ENCODE results near the gene BCKDHB. TPM values are rescaled to one million over a fixed set of nuclear protein-coding genes. Genes with fewer than 3 reads are reported as not detected.
A peak's percentile ranks its signal among the peaks of the same experiment; 100 is the strongest.

BCKDHB gene
- total and polyA plus RNA-seq, 5 donors from 2014 or later = 15.2 to 28.7 (median 23.1) TPM

DNA sequence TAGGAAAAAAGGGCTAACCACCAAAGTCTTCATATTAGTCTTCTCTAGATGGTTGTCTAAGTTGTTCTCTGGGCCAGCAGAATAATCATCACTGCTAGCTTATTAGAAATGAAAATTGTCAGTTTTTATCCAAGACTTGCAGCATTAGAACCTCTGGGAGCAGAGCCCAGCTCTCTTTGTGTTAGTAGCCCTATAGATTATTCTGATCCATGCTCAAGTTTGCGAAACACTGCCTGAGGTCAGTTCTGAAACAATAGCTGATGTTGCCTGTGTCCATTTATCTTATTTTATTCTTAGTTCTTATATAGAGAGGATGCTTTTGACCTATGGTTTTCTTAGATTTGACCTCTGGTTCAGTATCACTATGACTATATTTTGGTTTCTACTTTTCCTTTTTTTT is 66.9 kb downstream of the BCKDHB start:
- H3K9me3 ChIP-seq (ENCODE audit: control insufficient read depth in 2 of 2, low read length in 2 of 2) = no peaks in the 10 kb centered on the region
- no peak overlapping the region for H3K27ac ChIP-seq (ENCODE audit: insufficient read depth, low read length, poor library complexity, severe bottlenecking)
- no peaks in the 10 kb centered on the region for H3K27me3 Mint-ChIP-seq
- ATAC-seq (ENCODE audit: low read depth in 2 of 2) (no peak), DNase-seq (no peak)
- peaks cover 39% of the 10 kb centered on the region for H3K36me3 Mint-ChIP-seq
- no peaks in the 10 kb centered on the region for H3K4me1 ChIP-seq (ENCODE audit: control insufficient read depth, insufficient read depth, low read length, poor library complexity, severe bottlenecking)
- H3K9me3 Mint-ChIP-seq = peaks cover 0 to 2% (median 0%) of the 10 kb centered on the region in 7 donors
- H3K4me3 ChIP-seq (ENCODE audit: low read depth, low read length) = no peak overlapping the region
- H3K4me3 Mint-ChIP-seq = no peak overlapping the region
- H3K4me1 Mint-ChIP-seq = no peaks in the 10 kb centered on the region
- no peaks in the 10 kb centered on the region for H3K27me3 ChIP-seq (ENCODE audit: control insufficient read depth, insufficient read depth, low read length)
- H3K27ac Mint-ChIP-seq = no peak overlapping the region
- no peaks in the 10 kb centered on the region for H3K36me3 ChIP-seq (ENCODE audit: control insufficient read depth, insufficient read depth, low read length)

DNA sequence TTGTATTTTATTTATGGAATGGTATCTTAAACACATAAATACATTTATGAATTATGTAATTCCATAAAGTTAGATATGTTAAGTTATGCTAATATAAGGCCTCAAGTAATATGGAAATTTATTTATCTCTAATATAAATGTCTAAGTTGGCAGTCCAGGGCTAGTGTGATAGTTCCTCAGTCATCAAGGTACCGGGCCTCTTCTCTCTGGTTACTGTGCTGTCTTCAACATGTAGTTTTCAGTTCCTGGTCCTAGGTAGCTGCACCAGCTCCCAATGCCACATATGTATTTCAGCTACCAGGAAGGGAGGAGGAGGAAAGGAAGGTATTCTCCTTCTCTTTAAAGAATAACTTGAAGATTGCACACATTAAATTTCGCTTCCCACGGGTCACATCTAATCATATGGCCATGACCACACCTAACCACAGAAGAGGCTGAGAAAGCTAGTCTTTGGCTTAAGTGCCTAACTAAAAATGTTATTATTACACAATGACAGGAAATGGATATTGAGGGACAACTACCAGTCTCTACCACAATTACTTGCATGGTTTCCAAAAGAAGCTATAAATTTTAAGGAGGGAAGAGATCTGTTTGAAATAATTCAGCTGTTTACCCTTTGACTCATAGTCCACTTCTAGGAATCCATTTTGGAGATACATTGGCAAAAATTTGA is 68.6 kb downstream of the BCKDHB start:
- no peak overlapping the region for H3K4me3 ChIP-seq (ENCODE audit: low read depth, low read length)
- peaks cover 28% of the 10 kb centered on the region for H3K36me3 Mint-ChIP-seq
- H3K9me3 ChIP-seq (ENCODE audit: control insufficient read depth in 2 of 2, low read length in 2 of 2) = no peaks in the 10 kb centered on the region
- ATAC-seq (ENCODE audit: low read depth in 2 of 2) = no peak
- no peaks in the 10 kb centered on the region for H3K36me3 ChIP-seq (ENCODE audit: control insufficient read depth, insufficient read depth, low read length)
- no peaks in the 10 kb centered on the region for H3K4me1 Mint-ChIP-seq
- no peak overlapping the region for H3K4me3 Mint-ChIP-seq
- H3K27ac Mint-ChIP-seq = peak overlapping the region in 2 of 3 donors; percentile 65 to 71
- no peak overlapping the region for H3K27ac ChIP-seq (ENCODE audit: insufficient read depth, low read length, poor library complexity, severe bottlenecking)
- no peaks in the 10 kb centered on the region for H3K4me1 ChIP-seq (ENCODE audit: control insufficient read depth, insufficient read depth, low read length, poor library complexity, severe bottlenecking)
- peaks cover 0 to 2% (median 0%) of the 10 kb centered on the region in 7 donors for H3K9me3 Mint-ChIP-seq
- no peak for DNase-seq
- no peaks in the 10 kb centered on the region for H3K27me3 ChIP-seq (ENCODE audit: control insufficient read depth, insufficient read depth, low read length)
- no peaks in the 10 kb centered on the region for H3K27me3 Mint-ChIP-seq

DNA sequence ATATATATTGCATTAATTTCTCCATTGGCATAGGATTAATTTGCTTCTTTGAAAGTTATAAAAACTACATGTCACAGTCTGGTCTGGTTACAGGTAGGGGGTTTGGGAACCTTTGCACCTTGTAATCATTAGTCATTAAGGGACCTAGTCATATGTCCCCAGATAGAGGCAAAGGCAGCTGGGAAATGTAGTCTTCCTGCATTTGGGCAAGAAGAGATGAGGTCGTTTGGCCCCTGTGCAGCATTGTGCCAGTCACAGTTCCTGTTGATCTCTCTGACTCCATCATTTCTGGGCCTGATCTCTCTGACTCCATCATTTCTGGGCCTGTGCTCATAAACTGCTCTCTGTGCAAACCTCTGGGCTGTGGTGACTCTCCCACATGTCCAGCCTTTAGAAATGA is 73.2 kb downstream of the BCKDHB start:
- no peaks in the 10 kb centered on the region for H3K9me3 ChIP-seq (ENCODE audit: control insufficient read depth in 2 of 2, low read length in 2 of 2)
- no peaks in the 10 kb centered on the region for H3K27me3 ChIP-seq (ENCODE audit: control insufficient read depth, insufficient read depth, low read length)
- Mint-ChIP-seq H3K4me3 (no peak overlapping the region), H3K4me1 (no peaks in the 10 kb centered on the region), H3K9me3 (peaks cover 0 to 6% (median under 1%) of the 10 kb centered on the region in 7 donors), H3K27me3 (no peaks in the 10 kb centered on the region), H3K36me3 (peaks cover 36% of the 10 kb centered on the region), H3K27ac (no peak overlapping the region)
- DNase-seq (peak in 1 of 3 donors; percentile 18), ATAC-seq (ENCODE audit: low read depth in 2 of 2) (no peak)
- no peaks in the 10 kb centered on the region for H3K4me1 ChIP-seq (ENCODE audit: control insufficient read depth, insufficient read depth, low read length, poor library complexity, severe bottlenecking)
- no peak overlapping the region for H3K4me3 ChIP-seq (ENCODE audit: low read depth, low read length)
- no peaks in the 10 kb centered on the region for H3K36me3 ChIP-seq (ENCODE audit: control insufficient read depth, insufficient read depth, low read length)
- H3K27ac ChIP-seq (ENCODE audit: insufficient read depth, low read length, poor library complexity, severe bottlenecking) = no peak overlapping the region

DNA sequence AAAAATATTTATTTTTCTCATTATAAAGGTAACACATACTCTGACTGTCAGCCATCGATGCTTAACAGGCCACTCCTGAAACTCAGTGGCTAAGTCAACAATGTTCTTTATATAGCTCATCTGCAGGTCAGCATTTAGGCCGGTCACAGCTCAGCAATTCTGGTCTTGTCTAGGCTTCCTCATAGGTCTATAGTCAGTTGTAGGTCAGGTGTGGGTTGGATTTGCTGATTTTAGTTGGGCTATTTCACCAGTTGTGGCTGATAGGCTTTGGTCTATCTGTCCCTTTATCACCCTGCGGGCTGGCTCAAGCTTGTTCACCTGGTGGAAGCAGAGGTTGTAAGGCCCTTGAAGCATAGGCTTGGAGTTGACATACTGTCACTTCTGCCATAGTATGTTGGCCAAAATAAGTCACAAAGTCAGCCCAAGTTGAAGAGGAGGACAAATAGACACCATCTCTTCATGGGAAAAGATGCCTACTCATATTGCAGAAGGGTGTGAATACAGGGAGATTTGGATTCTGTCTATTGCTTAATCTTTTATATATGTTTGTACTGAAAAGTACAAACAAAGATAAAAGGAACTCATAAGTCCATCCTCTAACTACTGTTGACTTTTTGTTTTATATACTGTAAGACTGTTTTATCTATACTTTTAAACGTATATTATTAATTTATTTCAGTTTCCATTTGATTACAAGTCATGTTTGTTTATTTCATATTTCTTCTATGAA is 75.0 kb downstream of the BCKDHB start:
- no peak overlapping the region for H3K4me3 ChIP-seq (ENCODE audit: low read depth, low read length)
- H3K27me3 Mint-ChIP-seq = no peaks in the 10 kb centered on the region
- no peaks in the 10 kb centered on the region for H3K4me1 ChIP-seq (ENCODE audit: control insufficient read depth, insufficient read depth, low read length, poor library complexity, severe bottlenecking)
- no peaks in the 10 kb centered on the region for H3K9me3 ChIP-seq (ENCODE audit: control insufficient read depth in 2 of 2, low read length in 2 of 2)
- H3K27ac ChIP-seq (ENCODE audit: insufficient read depth, low read length, poor library complexity, severe bottlenecking) = no peak overlapping the region
- peaks cover 0 to 14% (median 3%) of the 10 kb centered on the region in 7 donors for H3K9me3 Mint-ChIP-seq
- no peak overlapping the region for H3K27ac Mint-ChIP-seq
- peaks cover 35% of the 10 kb centered on the region for H3K36me3 Mint-ChIP-seq
- DNase-seq = no peak
- H3K4me3 Mint-ChIP-seq = no peak overlapping the region
- H3K4me1 Mint-ChIP-seq = no peaks in the 10 kb centered on the region
- no peaks in the 10 kb centered on the region for H3K36me3 ChIP-seq (ENCODE audit: control insufficient read depth, insufficient read depth, low read length)
- no peaks in the 10 kb centered on the region for H3K27me3 ChIP-seq (ENCODE audit: control insufficient read depth, insufficient read depth, low read length)
- ATAC-seq (ENCODE audit: low read depth in 2 of 2) = no peak

DNA sequence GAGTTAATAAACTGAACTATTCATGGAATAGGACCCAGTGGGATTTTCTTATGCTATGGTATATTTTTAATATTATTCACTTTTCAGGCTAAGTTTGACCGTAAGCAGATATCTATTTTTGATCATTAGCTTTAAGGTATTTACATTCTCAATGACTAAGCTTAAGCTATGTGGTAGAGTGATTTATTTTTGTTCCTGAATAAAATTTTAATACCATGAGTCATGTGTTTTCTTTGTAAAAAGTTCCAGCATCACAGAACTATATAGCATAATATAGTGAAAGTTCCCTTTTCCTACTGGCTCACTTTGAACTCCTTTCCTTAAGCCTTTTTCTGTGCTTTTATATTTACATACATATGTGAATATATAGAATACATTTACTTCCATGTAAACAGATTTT is 75.8 kb downstream of the BCKDHB start:
- no peak overlapping the region for H3K4me3 ChIP-seq (ENCODE audit: low read depth, low read length)
- peaks cover 36% of the 10 kb centered on the region for H3K36me3 Mint-ChIP-seq
- no peaks in the 10 kb centered on the region for H3K27me3 ChIP-seq (ENCODE audit: control insufficient read depth, insufficient read depth, low read length)
- no peaks in the 10 kb centered on the region for H3K27me3 Mint-ChIP-seq
- peaks cover 0 to 16% (median 3%) of the 10 kb centered on the region in 7 donors for H3K9me3 Mint-ChIP-seq
- H3K4me3 Mint-ChIP-seq = no peak overlapping the region
- no peaks in the 10 kb centered on the region for H3K4me1 Mint-ChIP-seq
- no peak overlapping the region for H3K27ac Mint-ChIP-seq
- no peak for ATAC-seq (ENCODE audit: low read depth in 2 of 2)
- no peaks in the 10 kb centered on the region for H3K9me3 ChIP-seq (ENCODE audit: control insufficient read depth in 2 of 2, low read length in 2 of 2)
- no peak for DNase-seq
- no peak overlapping the region for H3K27ac ChIP-seq (ENCODE audit: insufficient read depth, low read length, poor library complexity, severe bottlenecking)
- no peaks in the 10 kb centered on the region for H3K4me1 ChIP-seq (ENCODE audit: control insufficient read depth, insufficient read depth, low read length, poor library complexity, severe bottlenecking)
- H3K36me3 ChIP-seq (ENCODE audit: control insufficient read depth, insufficient read depth, low read length) = no peaks in the 10 kb centered on the region

DNA sequence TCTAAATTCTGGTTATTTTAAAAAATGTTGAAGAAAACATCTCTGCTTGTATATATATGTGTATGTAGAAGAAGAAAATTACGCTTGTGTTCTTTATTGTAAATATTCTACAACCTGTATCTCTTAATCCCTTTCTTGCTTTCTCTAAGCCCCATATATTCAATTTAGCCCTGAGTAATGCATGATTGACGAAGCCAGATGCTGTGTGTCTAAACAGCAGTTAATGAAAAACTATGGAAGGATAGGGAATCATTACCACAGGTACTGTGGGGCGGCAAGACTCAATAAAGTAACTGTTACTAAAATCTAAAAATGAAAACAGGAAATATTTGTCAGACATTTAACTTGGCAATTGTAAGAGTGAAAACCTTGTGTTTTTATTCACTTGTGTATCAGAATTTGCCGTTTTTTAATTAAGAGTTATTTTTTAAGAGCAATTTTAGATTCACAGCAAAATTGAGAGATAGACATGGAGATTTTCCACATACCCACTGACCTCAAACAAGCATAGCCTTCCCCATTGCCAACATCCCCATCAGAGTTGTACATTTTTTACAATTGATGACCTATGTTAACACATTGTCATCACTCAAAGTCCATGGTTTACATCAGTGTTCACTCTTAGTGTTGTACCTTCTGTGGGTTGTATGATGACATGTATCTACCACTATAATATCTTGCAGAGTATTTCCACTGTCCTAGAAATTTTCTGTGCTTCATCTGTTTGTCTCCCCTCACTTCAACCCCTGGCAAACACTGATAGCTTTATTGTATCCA is 76.7 kb downstream of the BCKDHB start:
- no peak for DNase-seq
- H3K4me1 ChIP-seq (ENCODE audit: control insufficient read depth, insufficient read depth, low read length, poor library complexity, severe bottlenecking) = no peaks in the 10 kb centered on the region
- H3K27me3 ChIP-seq (ENCODE audit: control insufficient read depth, insufficient read depth, low read length) = no peaks in the 10 kb centered on the region
- H3K4me1 Mint-ChIP-seq = peaks cover 0 to 4% (median 0%) of the 10 kb centered on the region in 4 donors
- no peaks in the 10 kb centered on the region for H3K27me3 Mint-ChIP-seq
- H3K9me3 ChIP-seq (ENCODE audit: control insufficient read depth in 2 of 2, low read length in 2 of 2) = no peaks in the 10 kb centered on the region
- H3K36me3 Mint-ChIP-seq = peaks cover 40% of the 10 kb centered on the region
- no peaks in the 10 kb centered on the region for H3K36me3 ChIP-seq (ENCODE audit: control insufficient read depth, insufficient read depth, low read length)
- no peak for ATAC-seq (ENCODE audit: low read depth in 2 of 2)
- no peak overlapping the region for H3K4me3 Mint-ChIP-seq
- no peak overlapping the region for H3K4me3 ChIP-seq (ENCODE audit: low read depth, low read length)
- H3K9me3 Mint-ChIP-seq = peaks cover 0 to 19% (median 4%) of the 10 kb centered on the region in 7 donors
- H3K27ac ChIP-seq (ENCODE audit: insufficient read depth, low read length, poor library complexity, severe bottlenecking) = no peak overlapping the region
- no peak overlapping the region for H3K27ac Mint-ChIP-seq

DNA sequence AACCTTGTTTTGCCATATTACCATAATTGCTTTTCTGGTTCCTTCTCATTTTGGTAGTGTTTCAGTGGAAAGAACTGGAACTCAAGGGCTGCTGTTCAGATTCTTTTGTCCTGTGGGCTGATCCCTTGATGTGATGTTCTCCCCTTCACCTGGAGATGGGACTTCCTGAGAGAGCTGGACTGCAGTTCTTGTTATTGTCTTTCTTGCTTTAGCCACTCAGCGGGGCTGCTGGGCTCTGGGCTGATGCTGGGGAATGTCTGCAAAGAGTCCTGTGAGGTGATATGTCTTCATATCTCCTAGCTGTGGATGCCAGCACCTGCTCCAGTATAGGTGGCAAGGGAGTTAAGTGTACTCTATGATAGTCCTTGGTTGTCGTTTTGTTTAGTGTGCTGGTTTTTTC is 79.0 kb downstream of the BCKDHB start:
- no peak for ATAC-seq (ENCODE audit: low read depth in 2 of 2)

More for the DNA sequence above, 79.0 kb downstream of the BCKDHB start:
- H3K4me1 Mint-ChIP-seq = peaks cover 0 to 5% (median 1%) of the 10 kb centered on the region in 4 donors
- H3K27ac ChIP-seq (ENCODE audit: insufficient read depth, low read length, poor library complexity, severe bottlenecking) = no peak overlapping the region
- H3K9me3 ChIP-seq (ENCODE audit: control insufficient read depth in 2 of 2, low read length in 2 of 2) = no peaks in the 10 kb centered on the region
- no peak overlapping the region for H3K27ac Mint-ChIP-seq
- H3K36me3 ChIP-seq (ENCODE audit: control insufficient read depth, insufficient read depth, low read length) = no peaks in the 10 kb centered on the region
- peaks cover 0 to 19% (median 4%) of the 10 kb centered on the region in 7 donors for H3K9me3 Mint-ChIP-seq
- no peaks in the 10 kb centered on the region for H3K27me3 ChIP-seq (ENCODE audit: control insufficient read depth, insufficient read depth, low read length)
- no peaks in the 10 kb centered on the region for H3K27me3 Mint-ChIP-seq
- H3K36me3 Mint-ChIP-seq = peaks cover 40% of the 10 kb centered on the region
- H3K4me3 ChIP-seq (ENCODE audit: low read depth, low read length) = no peak overlapping the region
- H3K4me3 Mint-ChIP-seq = no peak overlapping the region
- DNase-seq = no peak
- H3K4me1 ChIP-seq (ENCODE audit: control insufficient read depth, insufficient read depth, low read length, poor library complexity, severe bottlenecking) = no peaks in the 10 kb centered on the region

Measured in CD4-positive, CD25-positive, alpha-beta regulatory T cell (primary cell).